Testis (tissue), 3 donors: ENCODE measurements around the gene ITGB4. TPM values are rescaled to one million over a fixed set of nuclear protein-coding genes. Genes with fewer than 3 reads are reported as not detected.
"Not testable (repeated sequence)": the region's sequence is repeated elsewhere in the genome, so short reads cannot be mapped to it uniquely, and the experiment has no call there.

Experiments
- DNase-seq: peaks from one replicate; pipeline ENCODE4 v3.0.0-alpha.2; 2019
- H3K27ac ChIP-seq, 2 donors: fragments of 200-600 bp; sonication (generic); one replicate each; pipeline ENCODE4 v1.5.1; 2019
- H3K27me3 ChIP-seq: fragments of 200-600 bp; sonication (generic); one replicate; pipeline ENCODE4 v1.5.1; 2019
- H3K36me3 ChIP-seq: fragments of 200-600 bp; sonication (generic); one replicate; pipeline ENCODE4 v1.5.1; 2017; ENCODE audit warnings: low read depth; ENCODE audit errors: missing control alignments
- H3K4me1 ChIP-seq: fragments of 200-600 bp; sonication (generic); one replicate; pipeline ENCODE4 v1.5.1; 2019
- H3K4me3 ChIP-seq, 2 donors: fragments of 200-600 bp; sonication (generic); one replicate each; pipeline ENCODE4 v1.5.1; 2017 to 2019
- H3K9me3 ChIP-seq: fragments of 200-600 bp; sonication (generic); one replicate; pipeline ENCODE4 v1.5.1; 2017
- CTCF ChIP-seq, 3 experiments: fragments of 450-650 bp in 2 of 3; fragments of 200-600 bp in 1 of 3; sonication (generic) in 1 of 3; IDR thresholded peaks; one replicate each; pipeline ENCODE4 v1.5.1; 2016 to 2019; ENCODE audit warnings: antibody characterized with exemption in 3 of 3, mild to moderate bottlenecking in 2 of 3, moderate library complexity in 1 of 3
- POLR2A ChIP-seq: fragments of 450-650 bp; IDR thresholded peaks from one replicate; pipeline ENCODE4 v1.6.1; 2017; ENCODE audit warnings: antibody characterized with exemption, mild to moderate bottlenecking, moderate library complexity
- WGBS, 2 donors: methylation state at CpG; one replicate each; pipeline ENCODE4 v1.1.5; 2018; 5-methylcytosine and 5-hydroxymethylcytosine counted together
- intact Hi-C: fragments of 100-400 bp; cut with DNase I; formaldehyde crosslinking; loops from one replicate; pipeline ENCODE4 v1.15.1; 2023; ENCODE audit warnings: low total_unique reads
- polyA plus RNA-seq: library from polyadenylated mRNA; stranded (reverse); fragments of 350-450 nt; fragmentation: Illumina TruSeq; extraction: RNeasy Lipid Tissue Mini Kit (QIAGEN cat#74804); gene quantifications from one replicate; pipeline ENCODE4 v1.2.3, GENCODE V29; 2014; ENCODE audit warnings: low read depth, low replicate concordance; ENCODE audit not compliant: insufficient read depth
- total RNA-seq, 2 donors: library from RNA; depleted of rRNA; stranded (reverse); fragments of >200 nt; gene quantifications; one replicate each; pipeline ENCODE4 v1.2.3, GENCODE V29; 2016

ITGB4 gene
- total and polyA plus RNA-seq, 3 donors from 2014 or later, result 7.6 to 16.4 (median 11.6) TPM

GRCh38 chr17:75759457-75759856, 38.2 kb downstream of the ITGB4 start:
- peak; percentile 75 for DNase-seq
- Histone ChIP-seq H3K4me3 (no peak overlapping the region), H3K27me3 (no peaks in the 10 kb centered on the region), H3K36me3 (no peaks in the 10 kb centered on the region), H3K4me1 (peaks cover 15% of the 10 kb centered on the region), H3K27ac (no peak overlapping the region), H3K9me3 (no peaks in the 10 kb centered on the region)
- intact Hi-C loops, result no loop called here
- TF ChIP-seq CTCF (IDR thresholded peaks at IDR 0.05), result no peak
- TF ChIP-seq POLR2A, result no peak
- 56 to 73% methylated on average over 3 of the region's 3 CpGs for WGBS, 2 donors

- DNase-seq, H3K27me3 ChIP-seq, H3K9me3 ChIP-seq, H3K36me3 ChIP-seq, H3K4me3 ChIP-seq, intact Hi-C loops, H3K27ac ChIP-seq: not testable (repeated sequence)
- peaks cover 17% of the 10 kb centered on the region for H3K4me1 ChIP-seq
- 96 to 100% methylated on average over 6 of the region's 6 CpGs for WGBS, 2 donors
Observed at GRCh38 chr17:75759978-75760640, 38.9 kb downstream of the ITGB4 start.

GRCh38 chr17:75762513-75763268, 41.4 kb downstream of the ITGB4 start:
- Histone ChIP-seq H3K9me3 (no peaks in the 10 kb centered on the region), H3K4me1 (peaks cover 21% of the 10 kb centered on the region), H3K27me3 (no peaks in the 10 kb centered on the region), H3K27ac (no peak overlapping the region), H3K36me3 (no peaks in the 10 kb centered on the region), H3K4me3 (no peak overlapping the region)
- TF ChIP-seq POLR2A (no peak), CTCF (IDR thresholded peaks at IDR 0.05) (no peak)
- DNase-seq, result no peak
- WGBS, 2 donors, result 91 to 96% methylated on average over 26 to 27 of the region's 27 CpGs
- intact Hi-C loops, result no loop called here

- no peak for TF ChIP-seq CTCF (IDR thresholded peaks at IDR 0.05)
- TF ChIP-seq POLR2A, result no peak
- no peak for DNase-seq
- Histone ChIP-seq H3K36me3 (no peaks in the 10 kb centered on the region), H3K27me3 (no peaks in the 10 kb centered on the region), H3K4me1 (peaks cover 21% of the 10 kb centered on the region), H3K4me3 (no peak overlapping the region), H3K27ac (no peak overlapping the region), H3K9me3 (no peaks in the 10 kb centered on the region)
- 96 to 100% methylated on average over 3 of the region's 3 CpGs for WGBS, 2 donors
- intact Hi-C loops, result no loop called here
Observed at GRCh38 chr17:75763269-75763607, 42.0 kb downstream of the ITGB4 start.

GRCh38 chr17:75763613-75764416, 42.6 kb downstream of the ITGB4 start:
- peak overlapping the region; percentile 75 to 84 for H3K27ac ChIP-seq
- H3K9me3 ChIP-seq, result no peaks in the 10 kb centered on the region
- TF ChIP-seq POLR2A, result no peak
- TF ChIP-seq CTCF (IDR thresholded peaks at IDR 0.05), result no peak
- no peaks in the 10 kb centered on the region for H3K36me3 ChIP-seq
- H3K4me3 ChIP-seq, result peak overlapping the region; percentile 67 to 72
- DNase-seq, result no peak
- peaks cover 21% of the 10 kb centered on the region for H3K4me1 ChIP-seq
- WGBS, 2 donors, result 45 to 60% methylated on average over 5 to 8 of the region's 16 CpGs
- no peaks in the 10 kb centered on the region for H3K27me3 ChIP-seq
- intact Hi-C loops, result no loop called here
